Kidney epithelial cell (primary cell): ENCODE data around the gene RUNX2. TPM values are rescaled to one million over a fixed set of nuclear protein-coding genes. Genes with fewer than 3 reads are reported as not detected.

Experiments
- DNase-seq: peaks from one replicate; pipeline ENCODE4 v3.0.0-alpha.2; 2010; ENCODE audit warnings: low read depth
- H3K27me3 ChIP-seq: 2 replicates; pipeline ENCODE4 v1.6.0; 2011; ENCODE audit warnings: low read length; ENCODE audit not compliant: control insufficient read depth, insufficient read depth
- H3K36me3 ChIP-seq: 2 replicates; pipeline ENCODE4 v1.5.1; 2011; ENCODE audit warnings: low read length; ENCODE audit not compliant: control insufficient read depth, insufficient read depth
- H3K4me3 ChIP-seq: 2 replicates; pipeline ENCODE4 v1.5.1; 2011; ENCODE audit warnings: low read depth, mild to moderate bottlenecking, control low read depth, low read length
- total RNA-seq: library from RNA; depleted of rRNA; stranded (reverse); fragments of >200 nt; gene quantifications from 2 replicates; pipeline ENCODE4 v1.2.3, GENCODE V29; 2015
- TF ChIP-seq, protein P1 (sequence below): IDR thresholded peaks from 2 replicates; pipeline ENCODE4 v1.5.1; 2011; ENCODE audit warnings: mild to moderate bottlenecking, moderate library complexity, low read length, control low read depth, inconsistent platforms; ENCODE audit not compliant: insufficient read depth, poor library complexity, severe bottlenecking

RUNX2 gene
- total RNA-seq, 1 donor from 2014 or later = 9.2 TPM

DNA sequence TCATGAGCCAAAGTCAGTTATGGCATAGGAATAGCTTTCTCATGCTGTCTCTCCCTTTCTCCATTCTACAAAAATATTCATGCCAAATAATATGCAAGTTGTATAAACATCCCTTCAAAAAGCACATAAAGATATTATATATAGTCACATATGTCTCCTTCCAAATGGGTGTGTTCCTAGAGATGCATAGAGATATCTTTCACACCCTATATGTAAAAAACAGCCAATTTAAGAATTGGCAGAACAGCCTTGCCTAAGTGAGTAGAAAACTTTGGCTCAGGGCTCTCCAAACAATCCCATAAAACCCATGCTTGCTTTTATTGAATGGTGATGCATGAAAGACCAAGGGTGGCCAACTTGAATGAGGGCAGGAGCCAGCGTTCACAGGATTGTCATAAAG, 324.3 kb downstream of the RUNX2 start:
- Histone ChIP-seq H3K27me3 (no peaks in the 10 kb centered on the region), H3K4me3 (no peak overlapping the region), H3K36me3 (no peaks in the 10 kb centered on the region)
- TF ChIP-seq, protein P1, sequence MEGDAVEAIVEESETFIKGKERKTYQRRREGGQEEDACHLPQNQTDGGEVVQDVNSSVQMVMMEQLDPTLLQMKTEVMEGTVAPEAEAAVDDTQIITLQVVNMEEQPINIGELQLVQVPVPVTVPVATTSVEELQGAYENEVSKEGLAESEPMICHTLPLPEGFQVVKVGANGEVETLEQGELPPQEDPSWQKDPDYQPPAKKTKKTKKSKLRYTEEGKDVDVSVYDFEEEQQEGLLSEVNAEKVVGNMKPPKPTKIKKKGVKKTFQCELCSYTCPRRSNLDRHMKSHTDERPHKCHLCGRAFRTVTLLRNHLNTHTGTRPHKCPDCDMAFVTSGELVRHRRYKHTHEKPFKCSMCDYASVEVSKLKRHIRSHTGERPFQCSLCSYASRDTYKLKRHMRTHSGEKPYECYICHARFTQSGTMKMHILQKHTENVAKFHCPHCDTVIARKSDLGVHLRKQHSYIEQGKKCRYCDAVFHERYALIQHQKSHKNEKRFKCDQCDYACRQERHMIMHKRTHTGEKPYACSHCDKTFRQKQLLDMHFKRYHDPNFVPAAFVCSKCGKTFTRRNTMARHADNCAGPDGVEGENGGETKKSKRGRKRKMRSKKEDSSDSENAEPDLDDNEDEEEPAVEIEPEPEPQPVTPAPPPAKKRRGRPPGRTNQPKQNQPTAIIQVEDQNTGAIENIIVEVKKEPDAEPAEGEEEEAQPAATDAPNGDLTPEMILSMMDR = no peak
- no peak for DNase-seq

- H3K4me3 ChIP-seq = no peak overlapping the region
- DNase-seq = no peak
- H3K36me3 ChIP-seq = no peaks in the 10 kb centered on the region
- H3K27me3 ChIP-seq = no peaks in the 10 kb centered on the region
- TF ChIP-seq, protein P1 = no peak
Measured at GRCh38 chr6:45653117-45653883, 325.2 kb downstream of the RUNX2 start.

DNA sequence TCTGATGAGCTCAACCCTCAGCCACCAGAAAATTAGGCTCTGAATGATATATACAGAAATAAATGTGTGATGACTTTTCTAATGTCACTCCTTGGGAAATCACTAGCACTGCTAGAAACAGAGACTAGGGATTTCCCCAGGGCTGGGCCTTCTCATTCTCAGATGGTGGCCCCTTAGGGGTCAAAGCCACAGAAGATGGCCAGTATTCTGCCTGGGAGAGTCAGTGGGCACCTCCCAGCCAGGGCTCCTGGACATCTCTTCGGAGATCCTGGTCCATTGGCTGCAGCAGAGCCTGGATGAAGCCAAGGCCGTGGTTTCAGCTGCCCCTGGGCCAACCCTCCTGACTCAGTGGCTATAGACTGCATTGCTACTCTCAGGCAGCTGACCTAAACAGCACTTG, 326.5 kb downstream of the RUNX2 start:
- TF ChIP-seq, protein P1 = no peak
- DNase-seq = no peak
- H3K4me3 ChIP-seq = no peak overlapping the region
- H3K27me3 ChIP-seq = no peaks in the 10 kb centered on the region
- H3K36me3 ChIP-seq = no peaks in the 10 kb centered on the region

- TF ChIP-seq, protein P1 = no peak
- no peaks in the 10 kb centered on the region for H3K27me3 ChIP-seq
- H3K36me3 ChIP-seq = no peaks in the 10 kb centered on the region
- H3K4me3 ChIP-seq = peak overlapping the region; percentile 5
- DNase-seq = peak; percentile 99
Measured at GRCh38 chr6:45655745-45656476, 327.8 kb downstream of the RUNX2 start.

DNA sequence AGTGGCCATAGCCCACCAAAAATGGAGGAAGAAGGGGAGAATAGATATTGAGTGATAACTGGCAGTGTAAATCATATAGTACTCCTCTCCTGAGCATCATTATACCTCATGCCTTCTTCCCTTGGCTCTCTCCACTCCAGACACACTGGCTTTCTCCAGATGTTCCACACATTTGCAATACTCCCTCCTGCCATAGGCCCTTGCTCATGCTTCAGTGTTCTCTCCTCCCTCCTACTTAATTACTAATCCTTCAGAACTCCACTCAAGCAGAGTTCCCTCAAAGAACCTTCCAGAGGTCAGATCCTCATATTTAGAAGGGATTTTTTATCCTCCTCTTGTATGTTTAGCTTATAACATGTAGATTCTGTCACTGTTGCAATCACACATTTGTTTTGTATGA, 329.1 kb downstream of the RUNX2 start:
- no peak overlapping the region for H3K4me3 ChIP-seq
- TF ChIP-seq, protein P1 = no peak
- no peak for DNase-seq

DNA sequence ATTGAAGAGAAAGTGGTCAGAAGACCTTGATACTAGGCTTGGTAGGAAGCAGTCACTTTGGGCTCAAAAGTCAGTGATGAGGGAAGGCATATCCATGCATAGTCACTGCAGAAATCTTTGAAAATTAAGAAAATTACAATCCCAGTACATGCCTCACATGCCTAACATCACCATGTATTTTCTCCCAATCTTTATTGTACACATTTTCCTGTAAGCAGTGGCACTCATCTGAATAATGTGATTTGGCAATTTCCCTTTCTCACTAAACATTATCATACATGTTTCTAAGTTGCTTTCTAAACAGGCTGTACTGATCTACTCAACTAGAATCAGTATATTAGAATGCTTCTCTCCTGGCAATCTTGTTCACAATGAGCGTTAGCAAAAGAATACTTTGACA, 330.3 kb downstream of the RUNX2 start:
- no peak overlapping the region for H3K4me3 ChIP-seq
- TF ChIP-seq, protein P1 = no peak
- DNase-seq = no peak
- no peaks in the 10 kb centered on the region for H3K27me3 ChIP-seq
- H3K36me3 ChIP-seq = no peaks in the 10 kb centered on the region

More for the DNA sequence above, 329.1 kb downstream of the RUNX2 start:
- Histone ChIP-seq H3K36me3 (no peaks in the 10 kb centered on the region), H3K27me3 (no peaks in the 10 kb centered on the region)
